Measurements from ENCODE around the gene MINDY1. TPM values are rescaled to one million over a fixed set of nuclear protein-coding genes. Genes with fewer than 3 reads are reported as not detected.

MINDY1 gene
- total and polyA plus RNA-seq, 7 donors = 15.6 to 51.8 (median 25.5) TPM

GRCh38 chr1:150963321-150964163 lies 43.2 kb downstream of the MINDY1 start:
- Histone ChIP-seq H3K4me3 (no peak overlapping the region), H3K9me3 (no peaks in the 10 kb centered on the region), H3K27me3 (no peaks in the 10 kb centered on the region), H3K27ac (no peak overlapping the region), H3K36me3 (peaks cover 43 to 100% (median 85%) of the 10 kb centered on the region in 4 donors), H3K4me1 (peaks cover 0 to 6% (median 2%) of the 10 kb centered on the region in 4 donors)
- intact Hi-C loops (cut with DNase I) = no loop called here
- peak; percentile 25 for DNase-seq
- 88 to 93% methylated on average over 10 of the region's 10 CpGs for WGBS, 2 donors
- TF ChIP-seq CTCF (IDR thresholded peaks at IDR 0.05) (no peak), POLR2A (IDR thresholded peaks at IDR 0.05) (no peak)

GRCh38 chr1:150961756-150962155 lies 44.9 kb downstream of the MINDY1 start:
- WGBS, 2 donors = 71 to 74% methylated on average over 4 of the region's 4 CpGs
- H3K27me3 ChIP-seq = no peaks in the 10 kb centered on the region
- H3K36me3 ChIP-seq = peaks cover 29 to 100% (median 73%) of the 10 kb centered on the region in 4 donors
- H3K27ac ChIP-seq = no peak overlapping the region
- no peak for TF ChIP-seq EP300 (IDR thresholded peaks at IDR 0.05)
- TF ChIP-seq POLR2A (IDR thresholded peaks at IDR 0.05) = no peak
- no peak for TF ChIP-seq CTCF (IDR thresholded peaks at IDR 0.05)
- TF ChIP-seq POLR2AphosphoS5 (IDR thresholded peaks at IDR 0.05) = no peak
- H3K4me1 ChIP-seq = peaks cover 0 to 3% (median 0%) of the 10 kb centered on the region in 4 donors
- no peak overlapping the region for H3K4me3 ChIP-seq
- intact Hi-C loops (cut with DNase I) = no loop called here
- DNase-seq = no peak
- H3K9me3 ChIP-seq = no peaks in the 10 kb centered on the region

GRCh38 chr1:150960646-150961045 lies 46.1 kb downstream of the MINDY1 start:
- H3K36me3 ChIP-seq = peaks cover 18 to 97% (median 62%) of the 10 kb centered on the region in 4 donors
- TF ChIP-seq POLR2A (IDR thresholded peaks at IDR 0.05) (no peak), POLR2AphosphoS5 (IDR thresholded peaks at IDR 0.05) (no peak), EP300 (IDR thresholded peaks at IDR 0.05) (no peak), CTCF (IDR thresholded peaks at IDR 0.05) (no peak)
- no peaks in the 10 kb centered on the region for H3K27me3 ChIP-seq
- H3K4me3 ChIP-seq = no peak overlapping the region
- intact Hi-C loops (cut with DNase I) = no loop called here
- H3K4me1 ChIP-seq = peaks cover 0 to 3% (median 0%) of the 10 kb centered on the region in 4 donors
- H3K27ac ChIP-seq = no peak overlapping the region
- DNase-seq = peak; percentile 46
- 96 to 98% methylated on average over 7 of the region's 7 CpGs for WGBS, 2 donors
- H3K9me3 ChIP-seq = no peaks in the 10 kb centered on the region

- no peak overlapping the region for H3K4me3 ChIP-seq
- TF ChIP-seq CTCF (IDR thresholded peaks at IDR 0.05) = no peak
- no peak for TF ChIP-seq POLR2A (IDR thresholded peaks at IDR 0.05)
- no peak for TF ChIP-seq POLR2AphosphoS5 (IDR thresholded peaks at IDR 0.05)
- no peak for TF ChIP-seq EP300 (IDR thresholded peaks at IDR 0.05)
- no peaks in the 10 kb centered on the region for H3K9me3 ChIP-seq
- DNase-seq = no peak
- H3K27ac ChIP-seq = no peak overlapping the region
- H3K36me3 ChIP-seq = peaks cover 16 to 92% (median 55%) of the 10 kb centered on the region in 4 donors
- intact Hi-C loops (cut with DNase I) = no loop called here
- 97 to 98% methylated on average over 11 of the region's 11 CpGs for WGBS, 2 donors
- no peaks in the 10 kb centered on the region for H3K4me1 ChIP-seq
- no peaks in the 10 kb centered on the region for H3K27me3 ChIP-seq
These were observed 49.0 kb downstream of the MINDY1 start for GRCh38 chr1:150957666-150958065.

All from sigmoid colon (tissue), 7 donors.